ENCODE data around the gene ALDH1L1.

GRCh38 chr3:126142652-126143051, 37.7 kb downstream of the ALDH1L1 start:
- no peak for TF ChIP-seq POLR2A (IDR thresholded peaks at IDR 0.05)
- no peak for TF ChIP-seq CTCF (IDR thresholded peaks at IDR 0.05)
- TF ChIP-seq EP300 (IDR thresholded peaks at IDR 0.05): no peak

All from ovary (tissue), 3 donors.